HG02840 (cell line): ENCODE results near the gene PADI3.

Source experiments
- ATAC-seq: cut with Tn5 transposase; IDR thresholded peaks from one replicate; pipeline ENCODE4 v1.9.1; 2021; ENCODE audit warnings: mild to moderate bottlenecking, moderate library complexity, moderate number of reproducible peaks; ENCODE audit not compliant: unreplicated experiment, low FRiP score

The PADI3 gene

GRCh38 chr1:17295292-17295691 lies 46.4 kb downstream of the PADI3 start:
- no peak for ATAC-seq

- ATAC-seq: no peak
Observed at GRCh38 chr1:17296086-17296485, 47.2 kb downstream of the PADI3 start.

DNA sequence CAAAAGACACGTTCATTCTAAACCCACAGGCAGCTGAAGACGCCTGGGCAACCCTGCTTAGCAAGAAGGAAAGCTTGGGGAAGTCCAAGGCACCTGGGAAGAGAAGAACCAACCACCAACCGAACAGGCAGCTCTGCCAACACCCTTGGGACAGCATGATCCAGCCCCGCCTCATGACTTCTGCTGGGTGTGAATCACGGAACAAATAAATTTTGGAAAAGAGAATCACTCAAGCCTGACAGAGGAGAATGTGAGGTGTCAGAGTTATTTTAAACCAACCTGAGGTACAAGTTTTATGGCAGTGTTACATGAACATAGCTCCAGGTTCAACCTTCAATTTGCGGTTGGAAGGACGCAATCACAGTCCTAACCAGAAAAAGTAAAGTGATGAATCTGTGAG lies 49.1 kb downstream of the PADI3 start:
- no peak for ATAC-seq

GRCh38 chr1:17301767-17302166 lies 52.9 kb downstream of the PADI3 start:
- no peak for ATAC-seq

DNA sequence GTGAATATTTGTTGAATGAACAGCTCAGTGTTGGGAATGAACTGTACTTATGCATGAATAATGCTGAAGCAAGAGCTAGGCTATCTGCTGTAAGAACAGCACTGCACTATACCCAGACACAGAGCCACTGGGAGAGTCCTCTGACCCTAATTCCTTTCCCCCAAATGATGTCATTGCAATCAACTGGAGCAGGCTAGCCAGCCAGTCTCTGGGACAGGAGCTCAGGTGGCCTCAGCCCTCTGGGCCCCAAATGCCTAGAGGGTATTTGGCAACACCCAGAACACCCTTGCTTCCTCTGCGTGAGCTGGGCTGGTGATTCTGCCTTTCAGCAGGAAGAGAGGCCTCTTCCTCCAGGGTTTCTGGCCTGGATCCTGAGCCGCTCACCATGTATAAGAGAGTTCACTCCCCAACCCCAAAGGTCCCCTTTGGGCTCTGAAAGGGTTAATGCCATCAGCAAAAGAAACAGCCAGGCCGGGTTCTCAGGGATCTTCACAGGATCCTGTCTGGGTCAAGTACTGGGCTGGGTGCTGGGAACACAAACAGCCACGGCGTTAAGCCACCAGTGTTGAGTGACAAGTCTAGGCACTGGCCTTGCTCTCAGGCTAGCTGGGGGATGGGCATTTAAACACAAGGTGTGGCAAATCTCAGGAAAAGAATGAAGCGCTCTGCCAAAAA lies 55.4 kb downstream of the PADI3 start:
- no peak for ATAC-seq

DNA sequence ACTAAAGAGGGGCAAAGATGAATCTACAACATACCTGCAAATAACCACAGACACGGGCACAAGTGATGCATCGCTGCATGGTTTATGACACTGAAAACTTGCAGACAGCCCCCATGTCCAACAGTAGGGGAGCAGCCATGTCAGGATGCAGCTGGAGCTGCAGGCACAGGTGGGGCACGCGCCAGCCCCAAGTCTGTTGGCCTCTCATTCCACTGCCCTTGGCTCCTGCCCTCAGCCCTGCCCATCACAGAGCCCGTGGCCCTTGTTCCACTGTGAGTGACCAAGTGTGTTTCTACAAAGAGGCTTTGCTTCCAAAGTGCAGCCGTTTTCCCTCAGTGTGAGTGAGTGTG lies 55.9 kb downstream of the PADI3 start:
- ATAC-seq: no peak

DNA sequence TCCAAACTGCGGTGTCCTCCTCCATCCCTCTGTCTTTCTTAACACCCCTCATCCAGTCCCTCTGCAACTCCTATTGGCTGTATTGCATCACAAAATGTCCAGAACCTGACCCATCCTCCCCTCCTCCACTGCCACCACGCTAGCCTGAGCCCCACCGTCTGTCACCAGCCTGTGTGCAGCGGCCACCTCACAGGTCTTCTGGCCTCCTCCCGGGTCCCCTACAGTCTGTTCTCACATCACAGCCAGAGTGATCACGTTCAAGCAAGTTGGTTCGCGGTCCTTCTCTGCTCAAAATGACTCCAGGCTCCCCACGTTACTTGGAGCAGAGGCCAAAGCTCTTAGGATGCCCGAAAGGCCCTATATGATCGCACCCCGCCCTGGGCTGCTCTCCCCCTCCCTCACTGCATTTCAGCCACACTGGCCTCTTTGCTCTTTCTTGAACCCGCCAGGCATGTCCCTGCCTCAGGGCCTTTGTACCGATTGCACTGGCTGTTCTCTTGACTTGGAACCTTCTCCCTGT lies 56.7 kb downstream of the PADI3 start:
- ATAC-seq: no peak

GRCh38 chr1:17306407-17306806 lies 57.5 kb downstream of the PADI3 start:
- ATAC-seq: no peak

- no peak for ATAC-seq
Observed at GRCh38 chr1:17306921-17307320, 58.0 kb downstream of the PADI3 start.

GRCh38 chr1:17307329-17307728 lies 58.4 kb downstream of the PADI3 start:
- no peak for ATAC-seq

DNA sequence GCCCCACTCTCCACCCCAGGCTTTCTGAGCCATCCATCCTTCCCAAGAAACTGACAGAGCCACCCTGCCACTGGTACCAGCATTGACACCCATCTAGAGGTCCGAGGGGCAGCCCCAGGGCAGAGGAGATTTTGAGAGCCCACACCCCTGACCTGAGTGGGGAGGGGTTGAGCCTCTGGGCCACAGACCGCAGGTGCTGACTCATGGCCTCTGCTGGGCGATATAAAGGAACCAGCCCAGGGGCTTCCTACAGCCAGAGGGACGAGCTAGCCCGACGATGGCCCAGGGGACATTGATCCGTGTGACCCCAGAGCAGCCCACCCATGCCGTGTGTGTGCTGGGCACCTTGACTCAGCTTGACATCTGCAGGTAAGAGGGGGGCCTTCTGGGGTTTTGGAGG lies 59.0 kb downstream of the PADI3 start, which contains the start of gene PADI4:
PADI4 (plus strand) TSS at position 252 of the 400 bp plus-strand sequence; CDS start at position 278, 26 bp downstream.
- ATAC-seq: no peak

DNA sequence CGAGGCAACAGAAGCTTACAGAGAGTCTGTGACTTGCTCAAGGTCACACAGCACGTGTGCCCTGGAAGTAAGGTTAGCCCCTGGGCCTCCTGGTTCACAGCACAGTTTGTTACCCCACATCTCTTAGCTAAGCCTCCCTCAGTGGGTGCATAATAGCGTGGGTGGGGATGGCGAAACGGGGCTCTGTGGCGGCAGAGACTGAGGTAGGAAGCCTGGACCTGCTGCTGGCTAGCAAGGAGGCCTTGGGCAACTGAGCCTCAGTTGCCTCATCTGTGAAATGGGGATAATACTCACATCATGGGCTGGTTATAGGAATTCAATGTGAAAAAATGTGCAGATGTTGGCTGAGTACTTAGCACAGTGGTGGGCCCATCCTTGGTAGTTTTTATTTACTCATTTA lies 59.7 kb downstream of the PADI3 start:
- ATAC-seq: no peak

GRCh38 chr1:17309426-17310067 lies 60.6 kb downstream of the PADI3 start:
- no peak for ATAC-seq

DNA sequence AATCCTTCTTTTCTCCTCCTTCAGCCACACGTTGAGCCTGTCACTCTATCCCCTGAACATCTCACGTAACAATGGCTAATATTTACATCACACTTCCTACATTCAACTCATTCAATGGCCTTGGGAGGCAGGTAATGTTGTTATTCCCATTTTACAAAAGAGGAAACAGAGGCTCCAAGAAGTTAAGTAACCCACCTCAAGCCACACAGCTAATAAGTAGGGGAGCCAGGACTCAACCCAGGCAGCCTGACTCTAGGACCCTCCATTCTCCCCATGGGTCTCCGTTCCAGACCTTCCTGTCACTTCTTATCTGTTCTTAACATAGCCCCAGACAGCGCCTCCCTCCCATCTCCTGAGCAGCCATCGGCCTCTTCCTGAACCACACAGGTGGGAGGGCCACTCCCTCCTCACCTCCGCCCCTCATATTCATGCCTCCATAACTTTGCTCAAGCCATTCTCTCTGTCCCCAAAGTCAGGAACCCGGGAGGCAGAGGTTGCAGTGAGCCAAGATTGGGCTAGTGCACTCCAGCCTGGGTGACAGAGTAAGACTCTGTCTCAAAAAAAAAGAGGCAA lies 61.3 kb downstream of the PADI3 start:
- no peak for ATAC-seq

DNA sequence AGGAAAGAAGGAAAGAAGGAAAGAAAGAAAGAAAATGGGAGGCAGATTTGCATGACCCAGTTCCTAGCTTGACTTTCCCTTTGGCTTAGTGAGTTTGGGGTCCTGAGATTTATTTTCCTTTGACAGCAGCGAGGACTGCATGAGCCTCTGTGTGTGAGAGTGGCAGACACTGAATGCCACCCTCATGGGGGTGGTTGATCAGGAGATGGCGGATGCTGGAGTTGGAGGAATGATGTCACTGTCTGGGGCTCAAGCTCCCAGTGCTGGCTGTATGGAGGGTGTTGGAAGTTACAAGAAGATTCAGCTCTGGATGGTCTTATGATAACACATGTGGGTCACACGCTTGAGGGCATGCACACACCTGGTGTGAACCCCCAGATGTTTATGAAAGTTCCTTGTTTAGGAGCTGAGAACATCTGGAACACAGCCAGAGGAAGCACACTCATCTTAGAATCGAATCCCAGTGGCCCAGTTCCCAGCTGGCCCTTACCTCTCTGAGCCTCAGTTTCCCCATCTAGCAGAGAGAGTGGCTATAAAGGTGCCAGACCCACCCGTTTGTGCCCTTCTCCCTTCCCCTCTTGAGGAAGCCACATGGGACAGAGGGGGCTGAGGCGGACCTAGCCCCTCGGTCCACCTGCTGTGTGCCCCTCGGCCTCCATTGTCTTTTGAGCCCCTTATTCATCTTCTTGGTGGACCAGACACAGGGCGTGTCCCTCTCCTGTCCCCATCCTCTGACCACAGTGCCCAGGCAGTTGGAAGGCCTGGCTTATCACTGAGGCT lies 64.8 kb downstream of the PADI3 start:
- ATAC-seq: no peak

GRCh38 chr1:17314491-17314971 lies 65.6 kb downstream of the PADI3 start:
- no peak for ATAC-seq

DNA sequence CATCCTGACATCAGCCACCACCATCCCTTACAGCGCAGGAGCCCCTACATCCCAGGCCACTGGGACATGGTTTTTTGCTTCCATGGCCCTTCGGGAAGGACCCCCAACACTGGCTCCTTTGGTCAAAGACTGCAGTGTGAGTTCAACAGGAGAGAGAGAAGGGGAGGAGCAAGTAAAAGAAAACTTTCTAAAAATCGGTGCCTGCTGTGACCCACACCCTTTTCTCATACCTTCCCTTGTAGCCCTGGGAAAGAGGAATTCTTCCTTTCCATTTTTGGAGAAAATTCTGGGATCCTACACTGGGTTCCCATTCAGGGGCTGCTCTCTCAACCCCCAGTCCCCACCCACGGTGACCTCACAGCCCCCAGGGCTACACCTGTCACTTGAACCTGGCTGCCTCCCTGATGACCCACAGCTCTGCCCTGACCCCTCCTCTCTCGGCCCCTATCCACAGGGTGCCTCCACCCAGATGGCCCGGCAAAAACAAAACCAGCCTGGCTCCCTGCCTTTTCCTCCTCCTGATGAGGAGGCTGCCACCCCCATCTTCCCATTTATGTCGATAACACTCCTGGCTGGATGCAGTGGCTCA lies 66.7 kb downstream of the PADI3 start:
- no peak for ATAC-seq

- ATAC-seq: no peak
Observed at GRCh38 chr1:17316704-17317103, 67.8 kb downstream of the PADI3 start.

DNA sequence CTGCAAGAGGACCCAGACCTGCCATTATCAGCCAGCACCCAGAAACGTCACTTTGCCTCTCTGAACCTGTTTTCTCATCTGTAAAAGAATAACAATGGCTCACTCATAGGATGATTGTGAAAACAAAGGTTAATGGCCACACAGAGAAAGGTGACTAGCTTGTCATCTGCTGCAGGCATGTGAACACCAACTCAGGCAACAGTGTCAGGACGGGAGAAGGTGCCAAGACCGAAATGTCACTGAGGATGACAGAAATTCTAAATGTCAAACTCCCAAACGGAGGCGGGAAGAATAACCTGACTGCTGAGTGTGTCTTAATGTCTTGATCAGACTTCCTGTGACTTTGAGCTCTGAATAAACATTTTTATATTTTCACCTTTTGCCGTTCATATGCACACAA lies 69.4 kb downstream of the PADI3 start:
- ATAC-seq: no peak

- no peak for ATAC-seq
Observed at GRCh38 chr1:17319561-17320350, 70.9 kb downstream of the PADI3 start.
